K562 (cell line): ENCODE measurements around the gene C1orf116. TPM values are rescaled to one million over a fixed set of nuclear protein-coding genes. Genes with fewer than 3 reads are reported as not detected.

Experiments used
- CBX8 ChIP-seq: fragments of 200-600 bp; sonication (generic); IDR thresholded peaks from 2 replicates; pipeline ENCODE4 v1.6.1; 2012; ENCODE audit warnings: borderline replicate concordance, mixed run types, low read depth, mild to moderate bottlenecking, moderate library complexity, mixed read lengths, low read length, control low read depth, inconsistent platforms; ENCODE audit not compliant: poor library complexity, severe bottlenecking; ENCODE audit errors: extremely low read depth
- CUX1 ChIP-seq: fragments of 200-800 bp; sonication (Bioruptor generic); IDR thresholded peaks from 2 replicates; pipeline ENCODE4 v1.6.1; 2016; ENCODE audit warnings: missing genetic modification characterization, missing compliant biosample characterization
- HDAC6 ChIP-seq: IDR thresholded peaks from 2 replicates; pipeline ENCODE4 v1.6.1; 2012; ENCODE audit warnings: low read depth, mild to moderate bottlenecking, control low read depth, inconsistent platforms, low read length, moderate library complexity
- KDM2B ChIP-seq: fragments of 250-450 bp; sonication (Bioruptor Pico); IDR thresholded peaks from 2 replicates; pipeline ENCODE4 v1.8.0; 2021; ENCODE audit warnings: mild to moderate bottlenecking, moderate library complexity
- MXD1 ChIP-seq: fragments of 250-450 bp; sonication (Bioruptor Pico); IDR thresholded peaks from 2 replicates; pipeline ENCODE4 v1.8.0; 2021; ENCODE audit warnings: borderline replicate concordance, mild to moderate bottlenecking, moderate library complexity; ENCODE audit not compliant: poor library complexity, severe bottlenecking
- RCOR1 ChIP-seq, 2 experiments: IDR thresholded peaks; 2 replicates each; pipeline ENCODE4 v1.6.1; 2012; ENCODE audit warnings: low read depth in 2 of 2, low read length in 2 of 2, borderline replicate concordance in 1 of 2, improper control_type of control experiment in 1 of 2
- SETDB1 ChIP-seq: IDR thresholded peaks from one replicate; pipeline ENCODE4 v1.6.1; 2012; ENCODE audit warnings: low read length, control low read depth, inconsistent platforms
- STAG1 ChIP-seq: sonication (generic); formaldehyde crosslinking; IDR thresholded peaks from 2 replicates; pipeline ENCODE4 v1.5.0; 2020; ENCODE audit warnings: missing genetic modification reagents, borderline replicate concordance
- TOE1 ChIP-seq, 2 experiments: fragments of 450-650 bp in 1 of 2; sonication (generic) in 1 of 2; formaldehyde crosslinking in 1 of 2; IDR thresholded peaks; 2 replicates each; pipeline versions ENCODE4 v1.7.1 to v1.8.0; 2016 to 2022; ENCODE audit warnings: borderline replicate concordance in 2 of 2, mild to moderate bottlenecking in 2 of 2, antibody characterized with exemption in 1 of 2, inconsistent platforms in 1 of 2, low read depth in 1 of 2, missing genetic modification reagents in 1 of 2, moderate library complexity in 1 of 2
- ZNF318 ChIP-seq, 2 experiments: fragments of 450-650 bp; IDR thresholded peaks; 2 replicates each; pipeline ENCODE4 v1.6.1; 2016; ENCODE audit warnings: mild to moderate bottlenecking in 2 of 2, borderline replicate concordance in 1 of 2, low read depth in 1 of 2, moderate library complexity in 1 of 2
- polyA plus RNA-seq, 8 experiments: library from polyadenylated mRNA; depleted of rRNA in 4 of 8; stranded (reverse) in 5 of 8; unstranded in 3 of 8; fragments of >200 nt; fragmentation: Nextera tagmentation in 2 of 8; fragmentation: Illumina TruSeq in 1 of 8; extraction: Ambion mirVana in 2 of 8; extraction: Trizol in 1 of 8; gene quantifications; 2 replicates each; pipeline versions ENCODE4 v1.2.1 to v1.2.3, GENCODE V29; 2011 to 2014; ENCODE audit warnings: inconsistent platforms in 1 of 8, missing spikeins in 1 of 8
- total RNA-seq, 7 experiments: library from RNA; depleted of rRNA in 6 of 7; stranded (reverse); fragments of >200 nt in 6 of 7; fragmentation: Illumina TruSeq in 2 of 7; extraction: Trizol in 2 of 7; gene quantifications; 2 replicates each; pipeline versions ENCODE4 v1.2.1 to v1.2.3, GENCODE V29; 2011 to 2021; ENCODE audit warnings: low replicate concordance in 1 of 7

C1orf116 gene
- total and polyA plus RNA-seq, 9 of the 15 experiments (the other 6 are each of a cell fraction or from before 2014, with no cell fraction given): 0.62 to 3.0 (median 0.95) TPM

- TF ChIP-seq MXD1 (CRISPR knock-in tag) (no peak), KDM2B (CRISPR knock-in tag) (no peak), ZNF318 (IDR thresholded peaks at IDR 0.05; ENCODE audit: borderline replicate concordance in 1 of 2, low read depth in 1 of 2) (no peak), STAG1 (CRISPR knock-in tag) (no peak), HDAC6 (no peak), RCOR1 (IDR thresholded peaks at IDR 0.05; ENCODE audit: borderline replicate concordance in 1 of 2, low read depth in 2 of 2, low read length in 2 of 2) (peak; percentile 81 to 96), CUX1 (CRISPR knock-in tag) (peak; percentile 90), TOE1 (IDR thresholded peaks at IDR 0.05; ENCODE audit: borderline replicate concordance) (peak; percentile 52), TOE1 (CRISPR knock-in tag; IDR thresholded peaks at IDR 0.05; ENCODE audit: borderline replicate concordance, low read depth) (no peak), SETDB1 (peak; percentile 9), CBX8 (no peak)
Observed at GRCh38 chr1:207021139-207021861, 11.3 kb downstream of the C1orf116 start (continued).
